NCI-H2171 (cell line): ENCODE results near the gene DEFB123.

Source experiments
- DNase-seq: peaks from one replicate; lab custom pipeline; 2025; lab: John Stamatoyannopoulos, UW

The DEFB123 gene

DNA sequence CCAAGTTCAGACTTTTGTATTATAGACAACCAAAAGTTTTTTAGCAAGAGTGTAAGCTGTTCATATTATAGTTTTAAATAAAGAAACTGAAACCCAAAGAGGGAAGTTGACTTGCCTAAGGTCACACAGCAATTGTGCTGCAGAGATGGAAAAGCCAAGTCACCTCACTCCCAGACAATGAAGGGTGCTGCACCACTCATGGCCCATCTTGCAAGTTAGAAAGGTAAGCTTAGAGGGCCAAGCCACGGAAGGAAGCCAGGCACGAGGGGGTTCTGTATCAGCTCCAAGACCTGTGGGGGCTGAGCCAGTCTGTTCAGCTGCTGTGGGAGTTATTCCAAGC, 33.6 kb downstream of the DEFB123 start:
- no peak for DNase-seq

DNA sequence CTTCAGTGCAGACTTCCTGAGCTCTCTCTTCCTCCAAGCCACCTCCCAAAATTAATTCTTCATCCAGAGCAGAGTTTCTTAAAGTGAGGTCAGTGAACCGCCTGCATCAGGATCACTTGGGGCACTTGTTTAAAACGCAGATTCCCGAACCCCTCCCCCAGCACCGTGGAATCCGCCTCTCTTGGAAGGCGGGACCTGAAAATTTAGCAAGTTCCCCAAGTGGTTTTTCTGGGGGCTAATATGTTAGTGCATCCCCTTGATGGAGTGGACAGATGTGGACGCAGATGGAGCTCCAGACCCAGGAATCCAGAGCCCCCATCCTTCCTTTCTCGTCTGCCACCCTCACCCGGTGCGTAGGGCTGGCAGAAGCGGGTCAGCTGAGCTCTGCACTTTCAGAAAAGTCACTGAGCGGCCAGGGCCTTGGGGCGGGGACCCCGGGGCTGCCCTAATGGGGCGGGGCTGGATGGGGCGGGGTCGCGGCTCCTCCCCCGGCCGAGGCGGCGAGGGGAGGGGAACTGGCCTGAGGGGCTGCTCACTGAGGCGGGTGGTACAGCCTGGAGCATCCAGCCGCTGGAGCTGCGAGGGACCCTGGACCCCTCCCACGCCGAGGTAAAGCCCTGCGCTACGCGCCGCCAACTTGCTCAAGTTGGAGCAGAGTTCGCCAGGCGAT, 34.5 kb downstream of the DEFB123 start, which contains the start of the genes DEFB124 and REM1:
TSS of gene DEFB124 (minus strand) at position 370 of the 670 bp plus-strand sequence. CDS start 2,114 bp downstream, outside the sequence.
TSS of gene REM1 (plus strand) at position 531 of the 670 bp plus-strand sequence. CDS start 1,158 bp downstream, outside the sequence.
- no peak for DNase-seq

DNA sequence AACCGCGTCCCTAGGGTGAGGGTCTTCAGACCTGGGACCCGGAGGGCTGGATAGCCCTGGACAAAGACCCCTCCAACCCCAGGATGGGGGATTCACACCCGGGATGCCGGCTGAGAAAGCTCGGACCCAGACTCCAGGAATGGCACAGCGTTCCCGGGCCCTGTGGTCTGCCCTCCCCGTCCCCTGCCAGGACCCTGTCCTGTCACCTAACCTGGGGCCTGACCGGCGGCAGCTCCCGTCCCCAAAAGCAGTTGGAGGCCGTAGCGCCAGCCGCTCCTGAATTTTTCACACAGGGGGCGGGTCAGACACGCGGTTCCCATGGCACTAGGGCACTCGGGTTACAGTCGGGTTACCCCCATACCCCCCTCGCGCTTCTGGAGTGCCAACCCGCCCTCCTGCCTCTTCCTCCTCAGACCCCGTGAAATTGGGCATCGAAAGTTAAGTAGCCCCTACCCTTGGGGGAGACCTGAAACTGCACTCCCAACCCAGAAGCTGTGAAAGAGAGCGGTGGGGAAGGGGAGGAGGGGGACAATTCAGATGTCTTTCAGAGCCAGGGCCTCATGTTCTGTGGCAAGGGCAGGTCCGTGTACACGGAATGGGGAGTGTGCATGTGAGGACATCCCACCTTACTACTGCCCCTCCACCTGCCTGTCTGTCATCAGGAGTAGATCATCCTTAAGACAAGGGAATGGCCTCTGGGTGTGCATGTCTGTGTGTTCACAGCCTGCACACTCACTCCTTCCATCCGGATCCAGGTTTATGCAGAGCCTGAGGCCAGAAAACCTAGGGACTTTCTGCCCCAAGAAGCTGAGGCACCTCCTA, 35.3 kb downstream of the DEFB123 start:
- no peak for DNase-seq

DNA sequence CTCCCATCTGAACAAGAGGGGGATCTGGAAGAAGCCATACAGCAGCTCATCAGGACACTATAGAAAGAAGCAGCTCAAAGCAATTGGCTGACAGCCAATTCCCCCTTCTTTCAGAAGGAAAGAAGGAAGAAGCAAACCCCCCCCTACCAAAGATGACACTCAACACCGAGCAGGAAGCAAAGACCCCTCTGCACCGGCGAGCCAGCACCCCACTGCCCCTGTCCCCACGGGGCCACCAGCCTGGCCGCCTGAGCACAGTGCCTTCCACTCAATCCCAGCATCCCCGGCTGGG, 35.8 kb downstream of the DEFB123 start:
- no peak for DNase-seq

DNA sequence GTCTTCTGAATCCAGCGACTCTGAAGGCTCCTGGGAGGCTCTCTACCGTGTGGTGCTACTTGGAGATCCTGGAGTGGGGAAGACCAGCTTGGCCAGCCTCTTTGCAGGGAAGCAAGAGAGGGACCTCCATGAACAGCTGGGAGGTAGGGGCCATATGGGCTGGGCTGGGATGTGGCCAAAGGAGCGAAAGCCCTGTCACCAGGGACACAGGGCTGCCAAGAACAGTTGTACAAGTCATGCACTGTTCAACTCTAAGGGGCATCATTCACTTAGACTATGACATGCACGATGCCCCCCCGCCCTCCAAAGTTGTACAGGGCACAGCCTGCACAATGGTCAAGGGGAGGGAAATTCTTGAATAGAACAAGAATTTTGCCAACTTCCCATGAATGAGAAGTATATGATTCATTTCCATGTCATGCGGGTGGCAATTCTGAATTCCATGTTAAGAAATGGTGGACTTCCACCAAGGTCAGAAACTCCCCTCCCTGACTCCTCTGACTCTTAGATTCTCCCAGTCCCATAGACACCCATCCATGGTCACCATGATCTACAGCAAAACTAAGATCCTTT, 36.3 kb downstream of the DEFB123 start:
- DNase-seq: no peak

DNA sequence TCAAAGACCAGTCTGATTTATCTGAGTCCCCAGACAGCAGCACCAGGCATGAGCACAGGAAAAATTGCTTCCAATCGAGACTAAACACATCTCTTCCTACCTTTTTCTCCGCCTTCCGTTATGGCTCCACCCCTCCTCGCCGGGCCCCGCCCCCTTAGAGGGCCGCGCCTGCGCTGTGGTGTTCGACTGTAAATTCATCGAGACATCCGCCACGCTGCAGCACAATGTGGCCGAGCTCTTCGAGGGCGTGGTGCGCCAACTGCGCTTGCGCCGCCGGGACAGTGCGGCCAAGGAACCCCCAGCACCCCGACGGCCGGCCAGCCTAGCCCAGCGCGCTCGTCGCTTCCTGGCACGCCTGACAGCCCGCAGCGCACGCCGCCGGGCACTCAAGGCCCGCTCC, 43.6 kb downstream of the DEFB123 start:
- no peak for DNase-seq

DNA sequence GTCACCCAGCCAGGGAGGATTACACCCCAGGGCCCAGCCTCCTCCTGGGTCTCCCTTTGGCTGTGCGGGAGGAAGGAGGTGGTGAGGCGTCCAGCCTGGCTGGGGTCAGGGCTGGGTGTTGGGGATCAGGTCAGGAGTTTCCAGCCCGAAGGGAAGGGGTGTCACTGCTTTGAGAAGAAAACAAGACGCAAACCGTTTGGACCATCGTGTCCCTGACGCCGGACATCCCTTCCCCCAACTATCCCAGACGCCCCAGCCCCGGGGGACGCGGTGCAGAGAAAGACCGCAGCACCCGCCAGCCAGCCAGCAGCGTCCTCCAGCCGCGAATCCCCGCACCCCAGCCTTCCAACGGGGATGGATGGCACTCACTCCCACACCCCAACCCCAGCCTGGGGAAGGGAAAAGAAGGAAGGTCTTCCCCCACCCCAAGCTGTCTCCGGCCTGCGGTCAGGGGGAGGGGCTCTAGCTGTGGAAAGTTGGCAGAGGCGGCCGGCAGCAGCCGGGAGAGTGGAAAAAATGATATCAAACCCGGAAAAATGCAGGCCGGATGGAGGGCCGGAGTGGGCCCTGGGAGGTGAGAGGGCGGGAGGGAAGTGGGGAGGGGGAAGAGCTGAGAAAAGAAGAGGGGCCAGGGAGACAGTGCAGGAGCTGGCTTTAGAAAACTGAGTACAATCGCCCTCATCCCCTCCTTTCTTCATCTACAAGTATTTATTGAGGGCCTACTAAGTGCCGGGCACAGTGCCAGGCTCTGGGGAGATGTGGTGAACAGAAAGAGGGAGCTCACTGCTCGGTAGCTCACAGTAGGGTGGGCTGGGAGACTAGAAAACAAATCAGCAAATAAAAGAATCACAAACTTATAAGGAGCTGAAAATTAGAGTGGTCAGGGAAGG, 45.3 kb downstream of the DEFB123 start:
- DNase-seq: no peak

DNA sequence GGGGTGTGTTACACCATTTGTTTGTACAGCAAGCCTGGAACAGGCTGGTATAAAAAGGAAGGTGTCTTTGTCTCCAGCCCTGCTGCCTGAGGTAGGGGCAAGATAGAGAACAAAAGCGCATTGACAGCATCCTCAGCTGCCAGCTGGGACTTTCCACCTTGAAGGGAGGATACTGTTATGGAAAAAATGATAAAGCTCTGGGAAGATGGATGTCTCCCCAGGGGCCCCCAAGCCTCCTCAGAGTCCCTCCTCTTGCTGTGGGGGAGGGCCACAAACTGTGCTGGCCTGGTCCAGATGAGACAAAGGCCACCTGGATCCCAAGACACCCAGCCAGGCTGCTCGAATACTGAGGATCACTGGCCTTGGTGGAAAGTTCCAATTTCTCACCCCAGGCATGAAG, 47.7 kb downstream of the DEFB123 start:
- no peak for DNase-seq

DNA sequence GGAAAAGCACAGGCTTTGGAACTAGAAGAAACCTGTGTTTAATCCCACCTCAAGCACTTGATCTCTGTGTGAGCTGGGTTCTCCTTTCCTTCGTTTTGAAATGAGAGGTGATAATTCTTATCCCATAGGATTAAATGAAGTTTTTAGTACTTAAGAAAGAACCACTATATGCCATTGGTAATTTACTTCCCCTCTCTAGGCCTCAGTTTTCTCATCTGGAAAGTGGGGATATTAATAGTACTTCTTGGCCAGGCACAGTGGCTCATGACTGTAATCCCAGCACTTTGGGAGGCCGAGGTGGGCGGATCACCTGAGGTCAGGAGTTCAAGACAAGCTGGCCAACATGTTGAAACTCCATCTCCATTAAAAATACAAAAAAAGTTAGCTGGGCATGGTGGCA, 48.7 kb downstream of the DEFB123 start:
- DNase-seq: no peak

DNA sequence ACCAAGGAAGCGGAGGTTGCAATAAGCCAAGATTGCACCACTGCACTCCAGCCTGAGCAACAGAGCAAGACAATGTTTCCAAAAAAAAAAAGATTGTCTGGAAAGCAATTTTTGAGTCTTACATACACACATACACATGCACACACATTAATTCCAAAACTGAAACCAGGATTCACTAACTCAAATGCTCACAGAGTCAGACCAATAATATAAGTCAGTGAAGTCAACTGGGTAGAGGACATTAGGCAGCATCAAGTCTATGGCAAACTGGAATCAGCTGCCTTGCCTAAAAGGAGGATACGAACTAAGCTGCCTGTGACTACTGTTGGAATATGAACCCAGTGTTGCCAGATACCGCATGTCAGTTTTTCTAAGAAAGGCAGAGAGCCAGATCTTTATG, 50.3 kb downstream of the DEFB123 start:
- no peak for DNase-seq

DNA sequence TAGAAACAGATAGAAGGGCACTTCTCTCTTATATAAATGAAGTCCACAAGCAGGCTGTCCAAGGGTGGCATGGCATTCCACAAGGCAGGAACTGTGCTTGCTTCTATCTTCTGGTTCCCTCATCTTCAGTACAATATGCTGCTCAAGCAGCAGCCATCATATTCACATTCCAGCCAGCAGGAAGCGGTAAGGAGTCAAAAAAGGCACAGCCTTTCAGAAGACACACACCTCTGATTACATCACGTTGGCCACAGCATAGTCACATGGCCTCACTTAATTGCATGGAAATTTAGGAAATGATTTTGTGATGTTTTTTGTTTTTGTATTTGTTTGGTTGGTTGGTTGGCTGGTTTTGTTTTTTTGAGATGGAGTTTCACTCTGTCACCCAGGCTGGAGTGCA, 53.7 kb downstream of the DEFB123 start:
- DNase-seq: no peak

DNA sequence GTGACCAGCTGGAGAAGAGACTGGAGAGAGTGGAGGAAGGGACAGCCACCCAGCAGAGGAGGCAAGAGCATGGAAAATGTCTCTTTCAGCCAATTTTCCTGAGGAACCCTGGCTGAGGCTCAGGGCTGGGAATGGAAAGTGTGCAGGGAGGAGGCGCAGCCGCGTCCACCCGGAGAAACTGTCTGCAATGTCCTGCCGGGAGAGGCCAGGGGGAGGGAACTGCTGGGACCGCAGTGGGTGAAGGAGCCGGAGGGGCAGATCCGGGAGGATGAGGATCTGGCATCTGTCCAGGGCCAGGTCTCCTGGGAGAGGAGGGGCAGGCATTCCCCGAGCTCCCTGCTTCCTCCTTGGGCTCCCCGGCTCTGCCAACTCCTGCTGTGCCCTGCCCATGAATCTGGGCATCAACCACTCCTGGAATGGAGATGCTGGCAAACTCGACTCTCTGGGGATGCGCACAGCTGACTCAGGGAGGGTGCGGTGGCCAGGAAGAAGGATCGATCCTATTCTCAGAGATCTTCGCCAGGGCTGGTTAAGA, 56.4 kb downstream of the DEFB123 start:
- peak; percentile 15 for DNase-seq

DNA sequence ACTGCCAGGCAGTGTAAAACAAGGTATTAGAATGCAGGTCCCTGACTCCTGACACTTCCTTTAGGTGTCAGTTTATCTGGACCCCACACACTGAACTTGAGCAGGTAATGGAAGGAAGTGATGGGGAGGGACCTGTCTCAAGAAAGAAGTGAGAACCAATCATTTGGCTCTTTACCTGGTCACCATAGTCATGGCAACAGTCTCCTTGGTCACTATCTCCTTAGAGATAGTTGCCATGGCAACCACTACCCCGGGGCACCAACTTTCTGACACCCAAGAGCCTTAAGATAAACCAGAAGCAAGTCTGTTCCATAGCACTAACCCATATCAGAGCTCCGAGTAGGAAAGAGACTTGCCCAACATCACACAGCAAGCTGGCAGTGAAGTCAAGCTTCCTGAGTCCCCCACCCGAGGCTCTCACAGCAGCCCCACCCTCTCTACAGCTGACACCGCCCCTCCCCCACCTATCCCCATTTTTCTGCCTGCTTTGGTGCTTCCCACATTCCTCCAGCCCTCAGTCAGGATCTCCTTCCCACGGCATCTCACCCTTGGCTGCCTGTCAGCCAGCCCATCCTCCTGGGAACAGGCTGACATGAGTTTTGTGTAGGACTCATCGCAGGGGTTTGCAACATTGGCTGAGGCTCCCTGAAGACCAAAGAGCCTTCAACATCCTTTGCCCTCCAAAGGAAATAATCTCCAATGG, 57.6 kb downstream of the DEFB123 start:
- DNase-seq: no peak
